Measurements from ENCODE around the gene KLK4.

Gene KLK4

DNA sequence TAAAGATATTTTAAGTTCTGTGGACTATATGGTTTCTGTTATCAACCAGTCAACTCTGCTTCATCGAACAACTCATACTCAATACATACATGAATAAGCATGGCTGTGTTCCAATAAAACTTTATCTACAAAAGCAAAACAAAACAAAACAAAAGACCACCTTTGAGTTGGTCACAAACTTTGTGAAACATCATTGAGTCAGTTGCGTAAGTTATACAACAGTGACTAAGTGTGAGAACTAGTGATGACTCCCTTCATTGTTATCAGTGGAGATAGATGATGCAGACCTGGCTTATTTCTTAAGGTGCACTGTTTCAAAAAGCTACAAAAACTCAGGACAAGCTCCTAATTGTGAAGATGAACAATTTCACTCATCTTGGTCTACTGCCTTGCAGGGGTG, 14.5 kb upstream of the KLK4 start:
- H3K27me3 Mint-ChIP-seq, result peaks cover 73% of the 10 kb centered on the region
- ATAC-seq (no peak), DNase-seq (no peak)
- no peak overlapping the region for H3K27ac Mint-ChIP-seq
- no peak overlapping the region for H3K4me3 Mint-ChIP-seq
- no peaks in the 10 kb centered on the region for H3K9me3 Mint-ChIP-seq
- H3K4me1 Mint-ChIP-seq, result peaks cover 11% of the 10 kb centered on the region

- DNase-seq, result no peak
- Mint-ChIP-seq H3K27ac (no peak overlapping the region), H3K4me1 (peaks cover 11% of the 10 kb centered on the region), H3K9me3 (no peaks in the 10 kb centered on the region), H3K4me3 (no peak overlapping the region), H3K27me3 (peaks cover 73% of the 10 kb centered on the region)
- ATAC-seq, result no peak
Measured at GRCh38 chr19:50924586-50924985, 13.4 kb upstream of the KLK4 start.

GRCh38 chr19:50922317-50922853, 11.2 kb upstream of the KLK4 start:
- Mint-ChIP-seq H3K4me1 (peaks cover 11% of the 10 kb centered on the region), H3K4me3 (no peak overlapping the region), H3K9me3 (no peaks in the 10 kb centered on the region), H3K27ac (no peak overlapping the region), H3K27me3 (peaks cover 64% of the 10 kb centered on the region)
- DNase-seq (peak; percentile 75 to 80), ATAC-seq (peak; percentile 99)

DNA sequence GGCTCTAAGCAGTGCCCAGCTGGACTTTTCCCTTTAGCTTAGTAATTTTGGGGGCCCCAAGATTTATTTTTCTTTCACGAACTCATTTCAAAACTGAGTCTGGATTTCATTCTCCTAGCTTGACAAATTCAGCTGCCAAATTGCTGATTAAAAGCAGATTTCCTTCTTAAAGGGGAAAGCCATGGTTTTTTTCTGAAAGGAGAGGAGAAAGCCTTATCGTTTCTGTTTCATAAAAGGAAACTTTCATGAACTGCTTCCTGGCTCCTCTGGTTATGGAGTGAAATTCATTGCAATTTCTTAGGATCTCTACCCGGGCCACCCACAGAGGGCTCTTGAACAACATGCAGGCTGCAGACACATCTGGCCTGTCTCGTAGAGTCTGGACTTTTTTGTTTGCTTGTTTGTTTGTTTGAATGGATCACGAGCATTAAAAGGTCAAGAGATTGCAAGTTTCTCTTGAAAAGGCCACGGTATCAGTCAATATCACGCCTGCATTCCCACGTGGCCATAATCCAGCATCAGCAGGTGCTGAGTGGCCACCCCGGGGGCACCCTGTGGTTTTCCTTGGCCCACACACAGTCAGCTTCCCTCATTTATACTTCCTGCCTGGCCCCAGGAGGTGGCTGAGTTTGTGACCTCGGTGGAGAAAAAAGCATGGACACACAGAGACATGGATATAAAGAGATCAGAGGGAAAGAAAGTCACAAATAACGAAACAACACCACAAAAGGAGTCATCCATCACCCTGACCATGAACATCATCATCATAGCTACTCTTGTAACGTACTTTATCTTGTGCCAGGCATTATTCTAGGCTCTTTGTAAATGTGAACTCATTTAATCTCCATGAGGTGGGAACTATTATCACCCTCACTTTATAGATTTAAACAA, 10.5 kb upstream of the KLK4 start:
- Mint-ChIP-seq H3K9me3 (no peaks in the 10 kb centered on the region), H3K4me3 (no peak overlapping the region), H3K27ac (peak overlapping the region in 1 of 2 donors; percentile 20), H3K27me3 (peaks cover 67% of the 10 kb centered on the region), H3K4me1 (peaks cover 11% of the 10 kb centered on the region)
- DNase-seq, result no peak
- peak; percentile 62 for ATAC-seq

DNA sequence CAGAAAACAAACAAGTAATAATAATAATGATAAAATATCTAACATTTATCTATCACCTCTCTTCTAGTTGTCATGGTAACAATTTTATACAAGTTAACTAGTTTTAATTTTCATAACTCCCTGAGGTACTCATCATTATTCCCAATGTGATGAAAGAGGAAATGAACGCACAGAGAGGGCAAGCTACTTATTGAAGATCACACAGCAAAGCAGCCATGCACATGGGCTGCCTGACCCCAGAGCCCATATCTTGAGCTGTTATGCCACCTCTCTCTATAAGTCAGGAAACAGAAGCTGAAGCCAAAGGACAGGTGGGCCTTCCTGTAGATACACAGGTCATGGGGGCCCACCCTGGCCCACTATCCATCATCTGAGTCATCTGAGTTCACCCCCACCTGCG, 4.9 kb upstream of the KLK4 start:
- Mint-ChIP-seq H3K4me3 (no peak overlapping the region), H3K9me3 (no peaks in the 10 kb centered on the region), H3K27me3 (peaks cover 30% of the 10 kb centered on the region), H3K27ac (no peak overlapping the region), H3K4me1 (peaks cover 5% of the 10 kb centered on the region)
- DNase-seq, result no peak
- no peak for ATAC-seq

DNA sequence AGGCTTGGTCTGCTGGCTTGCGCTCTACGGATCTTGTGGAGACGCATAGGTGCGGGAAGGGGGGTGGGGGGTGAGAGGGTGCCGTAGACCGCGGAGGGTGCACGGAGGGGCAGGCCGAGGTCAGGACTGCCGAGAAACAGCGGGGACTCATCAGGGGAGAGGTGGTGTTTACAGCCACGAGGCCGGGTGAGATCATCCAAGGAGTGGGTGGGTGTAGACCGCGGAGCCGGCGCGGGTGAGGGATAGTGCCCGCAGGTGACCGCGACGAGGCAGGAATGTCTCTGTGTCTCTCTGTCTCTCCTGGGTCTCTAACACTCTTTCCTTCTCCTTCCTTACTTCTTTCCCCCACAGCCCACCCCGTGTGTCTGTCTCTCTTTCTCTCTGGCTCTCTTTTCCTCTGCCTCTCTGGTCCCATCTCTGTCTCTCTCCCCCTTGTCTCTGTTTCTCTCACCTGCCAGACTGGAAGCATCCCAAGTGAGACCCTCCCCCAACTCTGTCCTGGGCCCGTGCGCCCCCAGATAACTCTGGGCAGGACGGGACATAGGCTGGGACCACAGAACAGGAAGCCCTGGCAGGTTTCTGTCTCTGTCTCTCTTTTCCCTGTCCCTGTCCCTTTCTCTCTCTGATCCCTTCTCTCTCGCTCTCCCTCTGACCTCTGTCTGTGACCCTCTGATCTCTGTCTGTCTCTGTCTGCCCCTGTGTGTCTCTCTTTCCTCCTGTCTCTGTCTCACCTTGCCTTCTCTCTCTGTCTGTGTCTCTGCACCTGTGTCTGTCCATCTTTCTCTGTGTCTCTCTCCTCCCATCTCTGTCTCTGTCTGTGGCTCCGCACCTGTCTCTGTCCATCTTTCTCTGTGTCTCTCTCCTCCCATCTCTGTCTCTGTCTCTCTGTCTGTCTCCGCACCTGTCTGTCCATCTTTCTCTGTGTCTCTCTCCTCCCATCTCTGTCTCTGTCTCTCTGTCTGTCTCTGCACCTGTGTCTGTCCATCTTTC, 1.8 kb upstream of the KLK4 start:
- no peaks in the 10 kb centered on the region for H3K9me3 Mint-ChIP-seq
- H3K27me3 Mint-ChIP-seq, result peaks cover 8% of the 10 kb centered on the region
- no peak overlapping the region for H3K4me3 Mint-ChIP-seq
- peak; percentile 79 for ATAC-seq
- H3K4me1 Mint-ChIP-seq, result peaks cover 17% of the 10 kb centered on the region
- H3K27ac Mint-ChIP-seq, result no peak overlapping the region
- DNase-seq, result peak; percentile 25 to 47

GRCh38 chr19:50912102-50912599, 956 bp upstream of the KLK4 start:
- ATAC-seq (no peak), DNase-seq (no peak)
- peaks cover 6% of the 10 kb centered on the region for H3K27me3 Mint-ChIP-seq
- peaks cover 17% of the 10 kb centered on the region for H3K4me1 Mint-ChIP-seq
- H3K4me3 Mint-ChIP-seq, result no peak overlapping the region
- no peak overlapping the region for H3K27ac Mint-ChIP-seq
- H3K9me3 Mint-ChIP-seq, result no peaks in the 10 kb centered on the region

GRCh38 chr19:50910722-50911121, 473 bp downstream of the KLK4 start:
- Mint-ChIP-seq H3K27me3 (no peaks in the 10 kb centered on the region), H3K4me1 (peaks cover 17% of the 10 kb centered on the region), H3K27ac (no peak overlapping the region), H3K4me3 (no peak overlapping the region), H3K9me3 (no peaks in the 10 kb centered on the region)
- ATAC-seq (no peak), DNase-seq (no peak)

DNA sequence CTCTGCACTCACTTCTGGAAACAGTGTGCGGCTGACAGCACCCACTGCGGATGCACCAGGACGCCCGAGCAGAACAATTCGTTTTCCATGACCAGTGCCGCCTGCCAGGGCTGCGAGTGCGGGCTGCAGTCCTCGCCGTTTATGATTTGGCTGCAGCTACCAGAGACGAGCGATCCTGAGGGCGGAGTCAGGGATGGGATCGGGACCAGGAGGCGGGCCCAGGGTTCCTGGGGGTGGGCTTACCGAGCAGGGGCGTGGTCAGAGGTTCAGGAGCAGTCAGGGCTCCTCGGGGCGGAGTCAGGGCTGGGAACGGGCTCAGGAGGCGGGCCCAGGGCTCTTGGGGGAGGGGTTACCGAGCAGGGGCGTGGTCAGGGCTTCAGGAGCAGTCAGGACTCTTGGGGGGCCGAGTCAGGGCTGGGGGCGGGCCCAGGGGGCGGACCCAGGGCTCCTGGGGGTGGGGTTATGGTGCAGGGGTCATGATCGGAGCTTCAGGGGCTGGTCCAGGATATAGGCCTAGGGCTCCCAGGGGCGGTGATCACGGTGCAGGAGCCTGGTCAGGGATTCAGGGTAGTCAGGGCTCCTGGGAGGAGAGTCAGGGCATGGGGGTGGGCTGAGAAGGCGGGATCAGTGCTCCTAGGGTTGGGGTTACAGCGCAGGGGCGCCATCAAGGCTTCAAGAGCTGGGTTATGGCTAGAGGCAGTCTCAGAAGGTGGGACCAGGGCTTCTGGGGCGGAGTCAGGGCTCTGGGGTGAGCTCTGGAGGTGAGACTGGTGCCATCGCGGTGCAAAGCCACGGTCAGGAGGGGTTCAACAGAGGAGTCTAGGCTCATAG, 1.7 kb downstream of the KLK4 start:
- Mint-ChIP-seq H3K27ac (no peak overlapping the region), H3K27me3 (no peaks in the 10 kb centered on the region), H3K4me3 (peak overlapping the region; percentile 58 to 76), H3K9me3 (no peaks in the 10 kb centered on the region), H3K4me1 (peaks cover 17% of the 10 kb centered on the region)
- ATAC-seq (no peak), DNase-seq (peak in 1 of 2 donors; percentile 19)

DNA sequence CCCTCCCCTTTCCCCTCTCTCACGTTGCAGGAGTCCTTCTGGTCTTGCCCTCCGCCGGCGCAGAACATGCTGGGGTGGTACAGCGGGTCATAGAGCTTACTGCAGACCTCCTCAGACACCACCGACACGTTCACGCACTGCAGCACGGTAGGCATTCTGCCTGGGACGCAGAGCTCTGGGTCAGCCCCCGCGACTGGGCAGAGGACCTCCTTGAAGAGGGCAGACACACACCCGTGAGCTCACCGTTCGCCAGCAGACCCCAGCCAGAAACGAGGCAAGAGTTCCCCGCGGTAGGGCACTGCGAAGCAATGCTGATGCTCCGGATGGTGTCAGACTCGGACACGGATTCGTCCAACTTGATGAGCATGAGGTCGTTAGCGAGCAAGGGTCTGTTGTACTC, 2.9 kb downstream of the KLK4 start:
- H3K27me3 Mint-ChIP-seq, result peaks cover 8% of the 10 kb centered on the region
- DNase-seq, result no peak
- H3K27ac Mint-ChIP-seq, result no peak overlapping the region
- H3K4me3 Mint-ChIP-seq, result no peak overlapping the region
- peaks cover 17% of the 10 kb centered on the region for H3K4me1 Mint-ChIP-seq
- H3K9me3 Mint-ChIP-seq, result no peaks in the 10 kb centered on the region
- ATAC-seq, result no peak

- DNase-seq (peak in 1 of 2 donors; percentile 41), ATAC-seq (peak; percentile 56)
- H3K27me3 Mint-ChIP-seq, result peaks cover 14% of the 10 kb centered on the region
- peaks cover 11% of the 10 kb centered on the region for H3K4me1 Mint-ChIP-seq
- no peaks in the 10 kb centered on the region for H3K9me3 Mint-ChIP-seq
- H3K4me3 Mint-ChIP-seq, result no peak overlapping the region
- H3K27ac Mint-ChIP-seq, result no peak overlapping the region
Measured at GRCh38 chr19:50906217-50906616, 5.0 kb downstream of the KLK4 start.

DNA sequence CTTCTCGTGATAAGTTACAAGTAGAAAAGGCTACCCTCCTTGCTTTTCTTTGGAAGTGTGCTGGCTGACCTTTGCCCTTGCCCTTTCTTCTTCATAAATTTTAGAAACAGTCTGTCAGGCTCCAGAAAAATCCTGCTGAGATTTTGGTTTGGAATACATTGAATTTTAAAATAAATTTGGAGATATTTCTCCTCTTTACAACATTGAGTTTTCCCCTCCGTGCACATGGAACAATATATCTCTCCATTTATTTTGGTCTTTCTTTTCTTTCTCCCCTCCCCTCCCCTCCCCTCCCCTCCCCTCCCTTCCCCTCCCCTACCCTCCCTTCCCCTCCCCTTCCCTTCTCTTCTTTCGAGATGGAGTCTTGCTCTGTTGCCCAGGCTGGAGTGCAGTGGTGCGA, 8.6 kb downstream of the KLK4 start:
- Mint-ChIP-seq H3K27me3 (peaks cover 31% of the 10 kb centered on the region), H3K9me3 (no peaks in the 10 kb centered on the region), H3K4me1 (no peaks in the 10 kb centered on the region), H3K4me3 (no peak overlapping the region), H3K27ac (no peak overlapping the region)
- ATAC-seq (no peak), DNase-seq (no peak)

DNA sequence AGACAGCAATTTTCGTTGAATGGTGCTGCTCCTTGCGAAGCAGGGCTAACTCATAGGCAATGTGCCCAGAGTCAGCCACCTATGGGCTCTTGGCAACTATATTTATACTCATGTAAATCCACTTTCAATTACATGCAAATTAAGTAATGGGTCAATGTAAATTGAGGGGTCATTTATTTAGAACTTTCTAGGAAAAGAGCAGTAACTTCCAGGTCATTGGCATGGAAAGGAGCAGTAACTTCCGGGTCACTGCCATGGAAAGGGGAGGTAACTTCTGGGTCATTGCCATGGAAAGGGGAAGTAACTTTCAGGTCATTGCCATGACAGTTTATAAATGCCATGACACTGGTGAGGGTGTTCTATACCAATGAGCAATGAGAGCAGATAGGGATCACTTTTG, 11.6 kb downstream of the KLK4 start:
- ATAC-seq, result no peak
- no peak for DNase-seq
- H3K4me3 Mint-ChIP-seq, result no peak overlapping the region

DNA sequence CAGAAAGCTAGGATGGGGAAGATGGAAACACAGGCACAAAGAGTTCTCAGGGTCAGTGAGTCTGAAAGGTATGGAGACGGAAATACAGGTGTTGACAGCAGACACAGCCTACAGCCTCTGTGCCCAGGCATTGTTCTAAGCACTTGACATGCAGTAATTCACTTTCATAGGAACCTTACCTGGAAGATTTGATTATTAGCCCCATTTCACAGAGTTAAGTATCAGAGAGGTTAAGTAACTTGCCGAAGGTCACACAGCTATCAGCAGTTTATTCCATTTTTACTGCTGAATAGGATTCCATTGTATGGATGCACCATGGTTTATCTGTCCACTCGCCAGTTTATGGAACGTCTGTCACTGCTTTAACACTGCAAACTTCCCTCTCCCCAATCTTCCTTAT, 13.2 kb downstream of the KLK4 start:
- Mint-ChIP-seq H3K27me3 (peaks cover 41% of the 10 kb centered on the region), H3K27ac (peak overlapping the region in 1 of 2 donors; percentile 16), H3K4me1 (no peaks in the 10 kb centered on the region), H3K9me3 (peaks cover 0 to 14% of the 10 kb centered on the region in 2 donors), H3K4me3 (no peak overlapping the region)
- ATAC-seq (no peak), DNase-seq (no peak)

More for the DNA sequence above, 11.6 kb downstream of the KLK4 start:
- H3K9me3 Mint-ChIP-seq, result peaks cover 0 to 8% of the 10 kb centered on the region in 2 donors
- H3K27me3 Mint-ChIP-seq, result peaks cover 49% of the 10 kb centered on the region
- no peak overlapping the region for H3K27ac Mint-ChIP-seq
- H3K4me1 Mint-ChIP-seq, result no peaks in the 10 kb centered on the region

GRCh38 chr19:50897612-50898011, 13.6 kb downstream of the KLK4 start:
- H3K4me3 Mint-ChIP-seq, result no peak overlapping the region
- peak overlapping the region in 1 of 2 donors; percentile 16 for H3K27ac Mint-ChIP-seq

More at GRCh38 chr19:50897612-50898011, 13.6 kb downstream of the KLK4 start:
- no peak for DNase-seq
- Mint-ChIP-seq H3K4me1 (no peaks in the 10 kb centered on the region), H3K27me3 (peaks cover 43% of the 10 kb centered on the region), H3K9me3 (peaks cover 0 to 14% of the 10 kb centered on the region in 2 donors)
- no peak for ATAC-seq
